SK-N-MC (cell line): ENCODE measurements around the gene TGDS.
"Not testable (repeated sequence)": the region's sequence is repeated elsewhere in the genome, so short reads cannot be mapped to it uniquely, and the experiment has no call there.

Source experiments
- EZH2 ChIP-seq: fragments of 200-600 bp; sonication (generic); IDR thresholded peaks from one replicate; pipeline ENCODE4 v1.6.1; 2017; ENCODE audit warnings: antibody characterized with exemption
- POLR2AphosphoS5 ChIP-seq: IDR thresholded peaks from 2 replicates; pipeline ENCODE4 v1.6.1; 2012; ENCODE audit warnings: mild to moderate bottlenecking, low read depth, low read length, borderline replicate concordance

- TF ChIP-seq EZH2, POLR2AphosphoS5: not testable (repeated sequence)
Measured at GRCh38 chr13:94636096-94636495, 40.1 kb upstream of the TGDS start.
